ENCODE measurements around the gene TTLL1.
A peak's percentile ranks its signal among the peaks of the same experiment; 100 is the strongest.

TTLL1 gene

DNA sequence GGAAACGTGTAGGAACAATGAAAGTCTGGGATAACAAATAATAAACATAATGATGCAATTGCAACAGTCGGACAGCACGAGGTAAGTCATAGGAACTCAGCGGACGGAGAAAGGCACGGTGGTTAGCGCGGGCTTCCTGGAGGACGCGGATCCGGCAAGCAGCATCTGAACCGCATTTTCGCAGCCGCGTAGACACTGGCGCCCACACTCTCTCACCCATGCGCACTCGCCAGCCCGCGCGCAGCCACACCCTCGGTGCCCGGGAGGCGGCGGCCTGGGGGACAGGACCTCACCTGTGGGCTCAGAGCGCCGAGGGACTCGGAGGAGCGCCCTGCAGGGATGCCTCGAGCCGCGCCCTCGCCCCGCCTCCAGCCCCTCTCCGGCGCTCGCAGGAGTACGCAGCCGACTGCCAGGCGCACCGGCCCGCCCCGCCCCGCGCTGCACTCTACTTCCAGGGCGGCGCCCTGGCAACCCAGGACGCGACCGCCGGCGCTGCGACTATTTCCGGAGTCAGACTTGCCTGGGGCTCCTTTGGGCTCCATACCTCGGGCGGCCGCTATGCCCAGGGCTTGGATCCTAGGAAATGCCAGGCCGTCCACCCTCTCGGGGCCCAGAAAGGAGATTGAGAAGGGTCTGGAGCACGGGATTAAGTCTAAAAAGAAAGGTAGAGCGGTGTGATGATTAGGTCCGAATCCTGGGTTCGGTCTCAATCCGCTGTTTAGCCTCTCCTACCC, at the start of gene TTLL1:
TTLL1 (minus strand) TSS at position 408 of the 734 bp plus-strand sequence. CDS start 13,805 bp downstream, outside the sequence.
- peak; percentile 73 for DNase-seq

DNA sequence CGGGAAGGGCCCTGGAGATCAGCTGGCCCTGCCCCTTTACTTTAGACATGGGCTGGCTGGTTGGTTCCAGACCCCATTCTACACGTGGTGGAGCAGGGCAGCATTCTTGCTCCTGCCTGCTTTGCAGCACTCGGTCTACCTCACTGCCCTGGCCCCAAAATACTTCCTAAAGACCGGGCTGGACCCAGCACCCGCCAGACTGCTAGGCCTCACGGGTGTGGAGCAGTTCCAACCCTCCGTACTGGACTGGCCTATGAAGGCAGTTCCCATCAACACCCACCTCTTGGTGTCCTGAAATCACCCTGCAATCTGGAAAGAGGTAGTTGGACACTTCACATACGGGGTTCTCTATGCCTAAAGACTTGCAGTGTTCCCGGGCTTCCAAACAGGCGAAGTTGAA, 47.6 kb upstream of the TTLL1 start:
- no peak for DNase-seq

DNA sequence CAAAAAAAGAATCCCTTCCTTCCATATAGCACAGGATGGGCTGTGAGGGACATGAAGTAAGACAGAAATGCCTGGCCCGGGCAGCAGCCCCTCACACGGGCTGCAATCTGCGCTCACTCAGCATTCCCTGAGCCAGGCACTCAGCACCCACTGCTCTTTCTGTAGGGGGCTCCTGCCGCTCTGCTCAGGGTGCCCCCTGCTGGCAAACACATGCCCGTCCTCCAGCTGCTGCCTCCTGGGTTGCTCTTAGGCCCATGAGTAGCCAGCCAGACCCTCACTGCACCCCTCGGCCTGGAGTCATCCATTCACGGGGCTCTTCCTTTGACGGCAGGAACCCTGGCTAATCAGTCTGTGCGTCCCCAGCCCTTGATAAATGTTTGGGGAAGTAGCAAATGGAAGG, 47.1 kb upstream of the TTLL1 start:
- no peak for DNase-seq

DNA sequence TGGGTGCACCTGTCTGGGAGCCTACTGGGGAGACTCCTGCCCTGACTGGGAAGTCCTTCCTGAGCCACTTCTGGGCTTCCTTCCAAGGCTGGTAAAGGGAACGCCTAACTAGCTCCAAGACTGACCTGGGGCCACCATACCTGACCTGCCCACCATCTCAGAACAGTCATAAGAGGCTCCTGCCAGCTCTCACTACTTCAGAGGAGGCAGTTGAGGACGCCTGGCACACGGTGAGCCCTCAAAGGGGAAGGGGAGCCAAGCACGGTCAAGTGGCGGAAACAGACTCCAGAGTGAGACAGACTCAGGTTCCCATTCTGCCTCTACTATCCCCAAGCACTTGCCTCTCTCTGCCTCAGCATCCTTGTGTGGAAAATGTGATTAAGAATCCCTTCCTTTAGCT, 46.4 kb upstream of the TTLL1 start:
- DNase-seq = no peak

DNA sequence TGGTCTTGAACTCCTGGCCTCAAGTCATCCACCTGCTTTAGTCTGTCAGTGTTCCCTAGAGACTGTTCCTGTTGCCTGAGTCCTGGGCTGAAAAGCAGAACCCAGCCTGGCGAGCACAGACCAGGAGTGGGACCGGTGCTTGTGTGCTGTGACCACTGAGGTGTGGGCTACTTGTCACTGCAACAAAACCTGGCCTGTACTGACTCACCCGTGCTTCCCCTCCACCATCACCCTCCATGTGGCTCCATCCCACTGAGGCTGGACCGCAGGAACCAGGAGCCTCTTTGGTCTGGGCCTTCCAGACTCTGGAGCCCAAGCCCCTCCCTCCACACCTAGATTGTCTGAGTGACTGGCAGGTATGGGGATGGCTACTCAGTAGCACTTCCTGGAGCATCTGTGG, 45.4 kb upstream of the TTLL1 start:
- no peak for DNase-seq

DNA sequence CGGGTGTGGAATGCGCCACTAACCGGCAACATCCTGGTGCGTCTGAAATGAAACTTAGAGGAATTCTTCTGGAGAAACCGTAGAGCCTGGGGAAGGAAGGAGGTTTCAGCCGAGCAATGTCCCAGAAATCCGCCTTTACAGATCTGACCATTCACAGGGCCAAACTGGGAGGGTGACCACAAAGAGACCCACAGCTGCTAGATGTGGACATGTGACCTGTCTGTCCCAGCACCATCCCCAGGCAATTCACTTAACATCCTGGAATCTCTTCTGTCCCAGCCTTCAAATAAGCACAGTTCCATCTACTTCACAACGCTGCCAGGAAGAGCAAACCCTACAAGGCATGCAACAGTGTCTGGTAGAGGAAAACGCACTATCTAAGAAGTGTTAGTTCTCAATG, 44.2 kb upstream of the TTLL1 start:
- no peak for DNase-seq

DNA sequence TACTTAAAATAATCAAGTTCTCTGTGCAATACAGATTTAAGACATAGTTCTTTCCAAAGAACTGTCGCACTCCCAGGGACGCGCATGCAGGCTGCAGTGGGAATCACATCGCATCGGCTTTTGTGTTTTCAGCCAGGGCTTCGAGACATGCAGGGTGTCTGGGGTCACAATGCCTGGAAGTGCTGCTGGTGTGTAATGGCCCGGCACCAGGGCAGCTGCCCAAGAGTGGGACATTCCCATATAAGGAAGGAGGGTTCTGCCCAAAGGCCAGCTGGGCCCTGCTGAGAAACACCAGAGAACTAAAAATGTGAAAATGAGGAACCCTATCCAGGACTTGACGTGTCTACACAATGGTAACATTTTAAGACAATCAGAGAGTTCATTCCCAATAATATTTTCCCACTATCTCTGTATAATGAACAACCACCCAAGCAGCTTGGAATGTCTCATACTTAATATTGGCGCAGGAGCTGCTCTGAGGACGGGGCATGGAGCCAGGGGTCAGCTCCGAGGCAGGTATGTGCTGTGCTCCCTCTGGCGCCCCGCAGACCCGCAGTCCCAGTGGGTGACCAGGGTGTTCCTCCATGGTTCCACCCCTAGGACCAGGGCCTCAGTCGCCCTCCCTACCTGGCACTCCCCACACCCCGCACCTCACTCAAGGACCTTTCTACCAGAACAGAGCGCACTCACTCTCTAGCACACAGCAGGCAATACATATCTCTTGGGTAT, 42.7 kb upstream of the TTLL1 start:
- no peak for DNase-seq

DNA sequence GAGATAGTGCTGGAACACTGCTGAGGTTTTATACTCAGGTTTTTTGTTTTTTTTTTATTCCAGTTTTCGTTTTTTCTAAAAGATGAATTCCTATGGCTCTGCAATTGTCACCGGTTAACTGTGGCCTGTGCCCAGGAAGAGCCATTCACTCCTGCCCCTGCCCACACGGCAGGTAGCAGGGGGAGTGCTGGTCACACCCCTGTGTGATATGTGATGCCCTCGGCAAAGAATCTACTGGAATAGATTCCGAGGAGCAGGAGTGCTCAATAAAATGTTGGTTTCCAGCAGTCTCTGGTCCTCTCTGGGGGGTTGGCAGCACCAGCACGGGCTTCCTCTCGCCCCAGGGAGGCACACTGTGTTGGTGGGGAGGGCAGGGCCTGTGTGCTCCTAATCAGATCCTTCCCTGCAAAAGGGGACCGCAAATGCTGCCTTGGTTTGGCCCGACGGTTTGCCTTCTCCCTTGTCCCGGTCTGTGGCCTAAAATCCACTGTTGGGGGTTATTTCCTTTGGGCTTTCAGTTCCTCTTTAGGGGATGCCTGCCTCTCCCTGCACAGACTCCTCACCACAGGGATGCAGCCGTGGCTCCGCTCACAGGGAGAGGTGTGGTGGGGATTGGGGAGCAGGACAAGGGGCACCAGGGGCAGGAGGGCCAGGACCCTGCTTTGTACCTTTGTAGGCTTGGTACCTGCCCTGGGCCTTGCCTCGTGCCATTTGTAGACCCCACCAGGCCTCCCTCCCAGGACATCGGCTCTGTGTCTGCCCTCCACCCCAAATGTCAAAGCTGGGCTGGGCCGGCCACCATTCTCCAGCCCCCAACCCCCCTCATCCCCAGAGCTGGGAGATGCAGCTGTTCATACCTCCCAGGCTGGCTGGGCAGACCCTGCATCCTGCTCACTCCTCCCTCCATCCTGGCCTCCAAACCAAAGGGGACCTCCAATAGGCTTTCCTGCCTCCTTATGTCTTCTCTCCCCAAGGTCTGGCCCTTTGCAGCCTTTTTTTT, 40.5 kb upstream of the TTLL1 start:
- no peak for DNase-seq

DNA sequence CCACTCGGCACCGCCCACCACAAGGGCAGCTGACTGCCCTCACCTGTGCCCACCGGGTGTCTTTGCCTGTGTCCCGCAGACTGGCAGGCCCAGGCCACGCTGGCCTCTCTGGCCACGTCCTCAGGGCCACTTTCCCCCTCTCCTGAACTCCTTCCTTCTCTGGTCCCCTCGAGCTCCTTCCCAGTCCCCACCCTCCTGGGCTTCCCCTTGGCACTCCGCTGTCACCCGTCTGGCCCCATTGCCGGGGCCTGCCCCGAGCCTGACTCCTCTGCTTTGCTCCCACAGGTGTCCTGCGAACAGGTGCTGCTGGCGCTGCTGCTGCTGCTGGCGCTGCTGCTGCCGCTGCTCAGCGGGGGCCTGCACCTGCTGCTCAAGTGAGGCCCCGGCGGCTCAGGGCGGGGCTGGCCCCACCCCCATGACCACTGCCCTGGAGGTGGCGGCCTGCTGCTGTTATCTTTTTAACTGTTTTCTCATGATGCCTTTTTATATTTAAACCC, 39.8 kb upstream of the TTLL1 start:
- DNase-seq = peak; percentile 15

DNA sequence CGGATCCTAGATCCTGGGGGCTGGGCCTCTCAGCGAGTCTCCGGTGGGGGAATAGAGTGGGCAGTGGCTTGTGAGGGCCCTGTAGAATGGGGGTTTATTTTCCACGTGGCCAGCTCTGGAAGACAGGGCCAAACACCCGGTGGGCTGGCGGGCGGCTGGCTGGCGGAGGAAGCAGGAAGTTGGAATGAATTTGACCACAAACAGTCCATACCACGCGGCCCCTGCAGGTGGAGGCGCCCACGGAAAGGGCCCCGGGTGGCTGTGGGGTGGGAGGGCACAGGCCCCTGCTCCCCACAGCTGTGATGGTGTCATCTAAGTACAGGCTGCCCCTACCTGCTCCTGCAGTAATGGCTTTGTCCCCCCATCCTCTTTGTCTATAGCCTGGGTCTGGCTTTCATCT, 38.9 kb upstream of the TTLL1 start:
- DNase-seq = no peak

DNA sequence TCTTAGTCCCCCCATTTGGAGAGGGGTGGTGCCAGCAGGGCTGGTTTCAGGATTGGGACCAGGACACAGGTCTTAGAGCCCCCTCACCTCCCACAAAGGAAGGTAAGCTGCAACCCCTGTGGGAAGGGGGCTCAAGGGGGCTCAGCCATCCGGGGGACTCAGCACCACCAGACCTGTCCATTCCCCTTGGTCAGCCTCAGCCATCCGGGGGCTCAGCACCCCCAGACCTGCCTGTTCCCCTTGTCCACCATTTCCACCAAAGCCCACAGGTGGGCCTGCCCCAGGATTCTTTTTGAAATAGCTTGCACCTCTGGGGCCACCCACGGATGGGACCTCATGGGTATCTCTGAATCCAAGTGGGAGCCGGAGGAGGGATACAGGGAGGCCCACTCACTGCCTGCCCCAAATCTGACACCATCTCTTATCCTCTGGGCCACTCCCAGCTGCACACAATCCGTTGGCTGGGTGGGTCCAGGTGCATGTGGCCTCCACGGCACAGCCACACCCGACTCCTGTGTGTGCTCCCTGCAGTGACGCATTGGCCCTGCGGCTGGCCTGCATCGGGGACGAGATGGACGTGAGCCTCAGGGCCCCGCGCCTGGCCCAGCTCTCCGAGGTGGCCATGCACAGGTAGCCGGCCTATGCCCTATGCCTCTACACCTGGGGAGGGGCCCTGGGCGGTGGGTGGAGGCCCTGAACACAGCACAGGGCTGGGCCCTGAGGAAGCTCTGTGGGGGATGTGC, 38.1 kb upstream of the TTLL1 start:
- no peak for DNase-seq

DNA sequence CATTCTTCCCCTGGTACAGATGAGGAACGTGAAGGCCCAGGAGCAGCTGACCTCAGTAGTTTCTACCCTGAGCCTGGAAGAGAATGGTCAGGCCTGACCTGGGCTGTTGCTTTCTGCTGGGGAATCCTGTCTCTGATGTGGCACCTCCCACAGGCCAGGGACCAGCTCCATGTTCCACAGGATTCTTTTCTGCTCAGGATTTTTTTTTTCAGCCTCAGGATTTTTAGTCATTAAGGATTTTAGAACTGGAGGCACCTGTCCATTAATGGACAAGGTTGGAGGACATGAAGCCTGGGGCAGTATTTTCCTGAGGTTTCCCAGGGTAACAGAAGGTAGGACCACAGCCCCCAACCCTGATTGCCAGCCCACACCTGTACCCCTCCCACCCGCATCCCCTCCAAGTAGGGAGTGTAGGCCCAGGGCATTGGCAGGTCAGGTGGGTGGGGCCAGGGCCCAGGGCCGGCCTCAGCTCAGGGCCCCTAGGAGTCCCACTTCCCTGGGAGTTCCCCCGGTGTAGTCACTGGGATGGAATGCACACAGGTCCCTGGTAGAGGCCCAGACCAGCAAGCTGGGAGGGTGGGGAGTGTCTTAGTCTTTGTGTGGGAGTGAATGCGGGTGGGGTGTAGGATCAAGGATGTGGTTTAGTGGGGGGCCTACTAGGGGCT, 37.4 kb upstream of the TTLL1 start:
- no peak for DNase-seq

DNA sequence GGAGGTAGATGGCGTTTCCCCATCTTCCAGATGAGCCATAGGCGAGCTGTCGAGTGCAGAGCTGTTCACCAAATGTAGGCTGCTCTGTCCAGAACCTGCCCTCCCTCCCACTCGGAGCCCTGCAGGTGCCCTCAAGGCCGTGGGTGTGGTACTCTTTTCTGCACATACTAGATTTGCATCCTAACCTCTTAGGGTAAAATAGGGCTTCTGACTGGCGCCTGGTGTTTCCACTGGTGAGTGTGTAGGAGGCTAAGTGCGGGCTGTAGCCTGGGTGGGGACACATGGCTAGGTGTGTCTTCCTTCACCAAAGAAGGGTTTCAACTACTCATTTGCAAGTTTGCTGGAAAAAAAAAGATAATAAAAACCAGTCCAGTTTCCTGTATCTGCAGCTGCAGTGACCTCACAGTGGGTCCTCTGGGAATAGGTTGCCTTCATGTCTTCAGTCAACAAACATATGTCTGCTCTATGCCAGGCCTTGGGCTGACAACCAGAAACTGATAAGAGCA, 29.8 kb upstream of the TTLL1 start:
- no peak for DNase-seq

DNA sequence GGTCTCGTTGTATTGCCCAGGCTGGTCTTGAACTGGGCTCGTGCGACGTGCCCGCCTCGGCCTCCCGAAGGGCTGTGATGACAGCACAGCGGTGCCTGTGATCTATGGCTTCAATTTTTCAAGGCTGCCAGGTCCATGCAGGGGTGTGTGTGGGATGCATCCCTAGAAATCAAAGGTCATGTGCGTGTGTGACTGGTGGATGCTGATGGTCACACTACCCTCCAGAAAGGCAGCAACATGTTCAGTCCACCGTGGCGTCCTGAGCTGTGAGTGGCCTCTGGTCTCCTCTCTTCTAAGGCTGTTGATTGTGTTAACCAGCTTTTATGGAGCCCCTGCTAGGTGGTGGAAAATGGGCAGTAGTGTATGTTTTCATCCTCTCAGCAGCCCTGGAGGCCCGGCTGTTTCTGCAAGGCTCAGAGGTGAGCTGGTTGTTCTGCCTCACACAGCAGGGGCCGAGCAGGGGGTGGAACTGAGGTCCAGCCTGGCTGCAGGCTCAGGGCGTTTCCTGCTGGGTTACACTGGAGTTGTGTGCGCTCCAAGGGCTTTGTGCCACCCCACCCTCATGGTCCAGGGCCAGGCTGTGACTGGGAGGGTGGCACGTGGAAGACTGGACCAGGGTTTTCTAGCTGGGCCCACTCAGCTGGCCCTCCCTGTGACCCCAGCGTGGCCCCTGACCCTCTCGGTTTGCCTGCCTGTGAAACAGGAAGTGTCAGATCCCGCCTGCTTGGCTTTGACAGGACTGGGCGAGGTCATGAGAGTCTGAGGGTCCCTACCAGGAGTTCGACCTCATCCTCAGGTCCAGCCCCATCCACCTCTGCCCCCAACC, 29.0 kb upstream of the TTLL1 start:
- no peak for DNase-seq

DNA sequence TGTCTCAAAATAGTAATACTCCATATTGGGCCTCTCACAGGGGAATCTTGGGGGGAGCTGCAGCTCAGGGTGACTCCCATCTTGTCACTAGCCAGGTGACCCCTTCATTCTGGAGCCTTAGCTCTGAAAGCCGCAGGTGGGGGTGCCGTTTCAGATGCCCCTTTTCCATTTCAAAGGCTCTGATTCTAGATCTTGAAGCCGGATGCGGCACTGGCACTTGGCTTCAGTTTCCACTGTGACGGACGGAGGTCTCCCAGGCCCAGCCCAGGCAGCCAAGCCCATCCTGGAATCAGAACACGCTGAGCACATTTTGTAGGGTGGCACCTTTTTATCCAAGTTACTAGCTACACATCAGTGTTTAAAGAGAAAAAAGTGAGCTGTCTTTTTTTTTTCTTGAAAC, 27.7 kb upstream of the TTLL1 start:
- DNase-seq = no peak

DNA sequence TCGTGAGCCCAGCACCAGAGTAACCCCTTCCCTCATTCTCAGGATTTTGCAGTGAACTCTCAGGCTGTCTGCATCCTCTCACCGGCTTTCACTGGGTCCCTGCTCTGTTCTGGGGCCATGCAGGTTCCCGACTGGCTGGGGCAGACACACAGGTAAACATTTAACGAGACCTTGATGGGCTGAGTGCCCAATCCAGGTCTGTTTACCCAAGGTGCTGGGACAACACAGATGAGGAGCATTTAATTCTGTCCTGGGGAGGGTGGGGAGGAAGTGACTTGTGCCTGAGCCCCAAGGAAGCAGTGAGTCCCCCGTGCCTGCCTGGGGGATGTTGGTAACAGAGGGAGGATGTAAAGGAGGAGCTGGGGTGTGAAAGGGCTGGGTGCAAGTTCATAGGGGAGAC, 25.8 kb upstream of the TTLL1 start:
- no peak for DNase-seq

DNA sequence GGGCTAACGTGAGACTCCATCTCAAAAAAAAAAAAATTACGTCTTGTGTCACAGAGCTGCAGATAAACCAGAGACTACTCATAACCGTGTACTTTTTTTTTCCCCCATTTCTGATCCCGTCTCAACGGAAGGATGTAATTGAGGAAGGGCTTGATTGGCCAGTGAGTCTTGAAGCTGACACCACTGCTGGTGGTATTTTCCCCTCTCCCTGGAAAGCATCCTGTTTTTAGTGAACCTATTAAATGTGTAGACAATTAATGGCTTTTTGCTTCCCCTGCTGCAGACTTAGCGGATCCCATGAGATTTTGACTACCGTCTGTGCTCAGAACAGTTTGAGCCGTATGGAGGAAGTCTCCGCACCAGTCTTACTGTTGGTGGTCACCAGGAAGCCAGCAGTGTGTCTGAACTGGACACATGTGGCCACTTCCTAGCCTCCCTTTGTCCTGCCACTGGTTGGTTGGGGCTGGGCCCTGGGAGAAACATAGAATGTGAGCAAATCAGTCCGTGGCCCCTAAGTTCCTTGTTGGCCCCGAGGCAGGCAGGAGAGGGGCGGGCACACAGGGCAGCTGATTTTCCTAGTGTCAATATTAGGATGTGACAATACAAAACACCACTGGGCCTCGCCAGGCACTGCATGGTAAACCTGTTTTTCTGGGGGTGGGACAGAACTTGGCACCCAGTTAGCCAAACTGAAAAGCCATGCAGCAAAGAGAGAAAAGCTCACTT, 24.5 kb upstream of the TTLL1 start:
- no peak for DNase-seq

DNA sequence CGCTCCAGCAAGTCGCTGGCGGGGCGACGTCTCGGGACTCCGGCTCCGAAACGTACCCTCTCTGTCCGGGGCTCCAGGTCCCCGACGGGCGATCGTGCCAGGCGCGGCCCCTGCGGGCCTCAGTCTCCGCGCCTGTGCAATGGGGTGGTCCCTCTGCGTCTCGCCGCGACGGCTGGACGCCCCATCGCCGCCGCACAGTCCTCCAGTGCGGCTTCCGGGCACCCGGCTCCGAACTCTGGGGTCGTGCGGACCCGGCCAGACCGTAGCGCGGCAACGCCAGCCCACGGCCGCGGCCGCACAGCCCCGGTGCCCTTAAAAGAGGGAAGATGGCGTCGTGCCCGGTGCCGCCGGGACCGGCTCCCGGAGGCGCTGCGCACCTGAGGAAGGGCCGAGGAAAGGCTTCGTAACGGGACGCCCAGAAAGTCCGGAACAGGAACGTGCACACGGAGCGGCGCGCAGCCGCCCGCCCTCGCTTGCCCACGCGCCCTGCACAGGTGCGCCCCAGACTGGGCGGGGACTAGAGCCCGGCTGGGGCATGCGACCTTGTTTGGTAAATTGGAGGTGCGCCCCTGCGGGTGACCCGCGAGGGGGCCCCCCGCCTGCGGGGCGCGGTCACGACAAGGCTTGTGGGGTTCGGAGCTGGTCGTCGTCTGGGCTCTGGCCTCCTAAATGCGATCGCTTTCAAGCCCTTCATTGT, 21.9 kb upstream of the TTLL1 start:
- no peak for DNase-seq

DNA sequence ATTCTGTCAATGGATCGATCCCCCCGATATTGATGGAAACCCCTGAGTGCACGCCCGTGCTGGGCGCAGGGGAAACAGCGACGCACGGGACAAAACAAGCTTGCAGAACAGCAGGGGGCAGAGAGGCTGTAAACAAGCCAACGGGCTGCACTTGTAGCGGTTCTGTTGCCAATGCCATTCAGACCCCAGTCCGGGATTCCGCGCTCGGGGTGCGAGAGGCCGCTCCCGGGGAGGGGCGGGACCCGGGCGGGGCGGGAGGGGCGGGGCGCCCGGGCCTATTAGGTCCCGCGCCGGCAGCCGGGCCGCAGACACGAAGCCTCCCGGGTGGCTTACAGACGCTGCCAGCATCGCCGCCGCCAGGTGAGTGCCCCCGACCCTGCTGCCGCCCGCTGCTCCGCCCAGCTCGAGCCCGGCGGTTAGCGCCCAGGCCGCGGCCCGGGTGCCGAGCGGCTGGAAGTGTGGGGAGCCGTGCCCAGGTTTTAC, 21.3 kb upstream of the TTLL1 start, which contains the start of gene BIK:
BIK (plus strand) TSS at position 307 of the 483 bp plus-strand sequence. CDS start 13,273 bp downstream, outside the sequence.
- DNase-seq = no peak

All from SHP77 treated with DMSO at 0.1 percent for 48 hours (cell line).